HG02970 (cell line): ENCODE data around the gene STK35.
A peak's percentile ranks its signal among the peaks of the same experiment; 100 is the strongest.

Experiments
- ATAC-seq: cut with Tn5 transposase; IDR thresholded peaks from one replicate; pipeline ENCODE4 v1.9.1; 2021; ENCODE audit warnings: mild to moderate bottlenecking, moderate library complexity, moderate number of reproducible peaks; ENCODE audit not compliant: unreplicated experiment, low FRiP score

STK35 gene

DNA sequence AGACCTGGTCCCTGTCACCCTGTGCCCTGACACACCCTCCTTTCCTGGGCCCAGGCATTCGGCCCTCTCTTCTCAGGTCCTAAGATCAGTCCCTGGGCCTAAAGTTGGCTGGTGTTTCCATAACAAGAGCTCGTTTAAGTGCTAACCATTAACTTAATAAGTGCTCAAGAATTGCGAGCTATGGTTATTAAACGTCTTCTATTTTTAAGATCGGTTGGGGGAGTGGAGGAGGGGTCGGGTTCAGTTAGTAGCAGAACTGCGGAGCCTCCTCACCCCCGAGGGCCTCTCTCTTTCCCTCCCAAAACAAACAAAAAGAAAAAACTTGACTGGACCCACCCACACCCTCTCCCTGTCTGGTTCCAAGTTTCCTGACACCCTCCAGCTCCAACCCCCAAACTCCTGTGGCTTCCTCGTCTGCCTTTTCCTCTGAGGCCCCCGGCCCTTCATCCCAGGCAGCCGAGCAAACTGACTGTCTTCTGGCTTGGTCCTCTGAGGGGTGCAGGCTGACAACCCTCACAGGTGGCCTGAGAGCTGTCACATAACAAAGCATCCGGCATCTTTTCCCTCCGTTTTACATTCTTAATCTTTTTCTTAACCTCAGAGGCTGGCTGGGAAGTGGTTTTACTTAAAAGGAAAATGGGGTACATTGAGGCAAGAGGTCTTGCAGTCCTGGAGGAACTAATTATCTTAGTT lies 2.0 kb downstream of the STK35 start:
- ATAC-seq, result peak; percentile 1

DNA sequence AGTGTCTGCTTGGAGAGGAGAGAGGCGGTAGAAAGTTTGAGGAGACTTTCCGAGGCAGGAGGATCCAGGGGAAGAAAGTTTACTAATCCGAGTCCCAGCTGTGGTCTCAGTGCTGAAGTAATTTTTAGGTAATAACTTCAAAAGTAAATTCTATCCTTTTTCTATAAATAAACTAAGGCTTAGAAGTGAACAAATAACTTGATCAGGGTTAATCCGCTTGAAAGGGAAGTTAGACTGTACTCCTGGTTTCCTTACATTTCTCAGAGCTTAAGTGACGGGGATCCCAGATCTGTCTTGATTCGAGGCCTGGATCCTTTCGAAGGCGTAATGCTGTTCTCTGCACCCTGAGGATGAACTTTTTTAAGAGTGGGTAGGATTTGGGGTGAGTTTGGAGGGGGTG lies 2.6 kb downstream of the STK35 start:
- no peak for ATAC-seq

DNA sequence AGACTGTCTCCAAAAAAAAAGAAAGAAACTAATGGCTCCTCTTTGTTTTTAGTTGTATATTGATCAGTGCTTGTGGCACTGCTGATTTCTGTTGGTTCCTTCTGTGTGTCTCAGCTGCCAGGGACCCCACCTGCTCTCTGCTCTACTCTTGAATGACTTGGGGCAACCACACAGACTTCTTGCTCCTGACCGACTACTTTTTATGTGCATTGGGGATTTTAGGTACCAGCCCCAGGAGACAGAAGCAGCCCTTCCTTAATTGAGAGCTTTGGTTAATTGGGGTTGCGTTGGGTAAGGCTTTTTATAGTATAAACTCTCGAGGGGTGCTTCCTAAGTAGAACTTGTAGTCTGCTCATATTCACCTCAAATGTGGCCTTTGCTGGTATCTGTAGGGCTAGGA lies 6.9 kb downstream of the STK35 start:
- ATAC-seq, result no peak

DNA sequence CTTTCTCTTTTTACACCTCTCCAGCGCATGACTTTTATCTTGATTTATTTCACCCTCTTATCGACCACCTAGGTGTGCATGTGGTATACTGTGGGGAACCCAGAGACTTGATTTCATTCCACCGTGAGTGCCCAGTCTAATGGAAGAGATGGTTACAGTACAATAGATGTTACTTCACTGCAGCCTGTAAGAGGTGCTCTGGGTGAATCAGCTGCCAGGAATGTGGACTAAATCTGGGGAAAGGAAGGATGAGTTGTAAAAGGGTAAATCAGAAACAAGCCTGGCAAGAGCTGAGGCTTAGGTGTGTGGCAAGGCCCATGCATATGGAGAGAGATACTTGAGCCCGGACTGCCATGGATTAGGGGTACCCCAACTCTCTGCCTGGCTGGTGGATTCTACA lies 7.4 kb downstream of the STK35 start:
- no peak for ATAC-seq

DNA sequence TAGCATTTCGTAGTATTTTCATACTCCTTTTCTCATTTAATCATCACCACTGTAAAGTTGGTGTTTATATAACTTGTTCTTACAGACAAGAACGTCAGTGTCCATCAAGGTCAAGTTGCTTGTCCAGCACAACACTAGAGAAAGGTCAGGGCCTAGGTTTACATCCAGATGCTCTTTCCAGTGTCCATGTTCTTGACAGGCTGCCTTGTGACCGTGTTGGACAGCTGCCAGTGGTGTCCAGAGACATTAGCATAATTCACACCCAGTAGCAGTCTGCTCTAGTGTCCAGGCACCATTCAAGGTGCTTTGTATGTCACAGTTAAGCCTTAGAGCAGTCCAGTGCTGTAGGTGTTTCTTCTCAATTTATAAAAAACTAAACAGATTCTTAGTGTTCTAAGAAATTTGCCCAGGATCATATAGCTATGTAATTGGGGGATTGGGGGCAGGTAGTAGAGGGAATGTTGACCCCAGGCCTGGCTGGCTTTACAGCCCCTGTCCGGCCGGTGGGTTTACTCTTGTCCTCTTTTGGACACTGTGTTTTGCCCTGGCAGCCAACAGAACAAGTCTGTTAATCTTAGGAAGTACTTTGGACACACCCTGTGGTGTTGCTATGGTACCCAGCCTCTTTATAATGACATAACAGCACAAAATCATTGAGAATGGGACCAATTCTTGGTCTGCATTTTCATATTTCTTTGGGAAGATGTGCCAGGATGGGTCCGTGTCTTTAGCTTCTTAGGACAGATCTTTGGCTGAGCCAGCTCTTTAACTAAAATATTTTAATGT lies 8.0 kb downstream of the STK35 start:
- no peak for ATAC-seq

DNA sequence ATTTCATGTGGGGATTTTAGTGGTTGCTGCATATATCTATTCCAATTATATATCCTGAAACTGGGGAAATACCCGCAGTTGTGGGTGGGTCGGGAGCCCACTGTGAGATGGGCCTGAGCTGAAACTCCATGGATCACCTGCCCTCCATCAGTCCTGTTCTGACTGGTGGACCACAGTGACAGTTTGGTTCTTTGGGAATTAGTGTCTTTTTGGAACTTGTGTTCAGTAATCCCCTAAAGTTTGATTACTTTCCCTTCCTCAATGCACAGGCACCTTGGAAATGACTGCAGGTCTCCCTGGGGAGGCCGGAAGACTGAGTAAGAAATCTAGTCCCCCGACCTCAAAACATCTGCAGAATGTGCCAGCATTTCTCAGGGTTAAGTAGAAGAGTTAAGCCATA lies 11.3 kb downstream of the STK35 start:
- ATAC-seq, result no peak

DNA sequence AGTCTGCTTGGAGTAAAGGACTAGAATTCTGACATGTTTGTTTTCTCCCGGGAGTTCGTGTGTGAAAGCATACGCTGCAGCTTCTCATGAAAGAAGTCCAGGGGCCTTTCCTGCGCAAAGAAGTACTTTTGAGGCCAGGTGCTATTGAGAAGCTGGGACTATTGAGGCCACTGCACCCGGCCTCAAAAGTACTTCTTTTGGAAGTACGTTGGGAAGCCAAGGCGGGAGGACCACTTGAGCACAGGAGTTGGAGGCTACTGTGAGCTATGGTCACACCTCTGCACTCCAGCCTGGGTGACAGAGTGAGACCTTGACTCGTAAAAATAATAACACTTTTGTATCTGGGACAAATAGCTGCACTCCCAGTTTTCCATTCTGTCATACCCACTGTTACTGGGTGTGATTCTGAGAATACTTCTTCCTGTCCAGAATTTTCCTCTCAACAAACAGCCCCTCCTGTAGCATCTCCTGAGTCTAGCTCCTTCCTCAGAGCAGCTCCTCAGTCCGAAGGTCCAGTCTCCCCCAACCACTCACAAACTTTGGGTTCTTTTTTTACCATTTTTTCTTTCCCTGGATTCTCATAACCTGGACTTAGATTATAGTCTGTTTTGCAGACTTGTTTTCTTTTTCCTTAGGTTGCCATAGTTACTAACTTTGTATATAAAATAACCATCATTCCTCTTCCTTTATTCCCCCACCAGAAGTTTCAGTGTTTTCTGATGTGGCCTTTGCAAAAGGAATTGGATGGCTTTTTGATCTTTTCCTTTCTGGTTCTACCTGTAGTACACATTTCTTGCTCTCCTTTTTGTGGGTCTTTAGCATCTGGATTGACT lies 12.7 kb downstream of the STK35 start:
- no peak for ATAC-seq

DNA sequence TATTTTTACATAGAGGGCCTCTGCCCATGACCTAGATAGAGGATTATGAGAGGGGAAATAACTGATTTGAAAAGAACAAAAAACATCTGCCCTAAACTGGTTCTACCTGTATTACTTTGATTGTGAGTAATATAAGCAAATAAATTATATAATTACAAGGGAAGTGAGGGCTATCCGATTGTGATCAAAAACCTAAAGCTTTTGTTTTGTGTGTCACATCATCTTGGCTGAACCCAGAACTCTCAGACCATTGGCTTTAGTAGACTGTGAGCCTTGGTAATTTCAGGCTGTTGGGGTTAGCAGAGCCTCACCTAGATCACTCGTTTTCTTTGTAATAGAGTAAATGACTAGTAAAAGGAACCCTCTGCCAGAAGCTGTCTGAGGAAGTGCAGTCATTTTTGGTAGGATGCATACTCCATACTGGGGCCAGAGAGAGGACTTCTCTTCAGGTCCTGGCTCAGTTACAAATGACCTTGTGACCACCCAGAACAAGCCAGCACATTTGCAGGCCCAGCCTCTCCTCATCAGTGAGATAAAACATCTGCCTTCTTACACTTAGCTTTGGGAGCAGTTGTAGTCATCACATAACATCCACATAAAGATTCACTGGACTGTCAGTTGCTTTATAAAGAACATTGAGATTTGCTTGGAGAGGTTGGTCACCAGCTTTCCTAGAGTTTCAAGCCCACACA lies 13.5 kb downstream of the STK35 start:
- ATAC-seq, result no peak

DNA sequence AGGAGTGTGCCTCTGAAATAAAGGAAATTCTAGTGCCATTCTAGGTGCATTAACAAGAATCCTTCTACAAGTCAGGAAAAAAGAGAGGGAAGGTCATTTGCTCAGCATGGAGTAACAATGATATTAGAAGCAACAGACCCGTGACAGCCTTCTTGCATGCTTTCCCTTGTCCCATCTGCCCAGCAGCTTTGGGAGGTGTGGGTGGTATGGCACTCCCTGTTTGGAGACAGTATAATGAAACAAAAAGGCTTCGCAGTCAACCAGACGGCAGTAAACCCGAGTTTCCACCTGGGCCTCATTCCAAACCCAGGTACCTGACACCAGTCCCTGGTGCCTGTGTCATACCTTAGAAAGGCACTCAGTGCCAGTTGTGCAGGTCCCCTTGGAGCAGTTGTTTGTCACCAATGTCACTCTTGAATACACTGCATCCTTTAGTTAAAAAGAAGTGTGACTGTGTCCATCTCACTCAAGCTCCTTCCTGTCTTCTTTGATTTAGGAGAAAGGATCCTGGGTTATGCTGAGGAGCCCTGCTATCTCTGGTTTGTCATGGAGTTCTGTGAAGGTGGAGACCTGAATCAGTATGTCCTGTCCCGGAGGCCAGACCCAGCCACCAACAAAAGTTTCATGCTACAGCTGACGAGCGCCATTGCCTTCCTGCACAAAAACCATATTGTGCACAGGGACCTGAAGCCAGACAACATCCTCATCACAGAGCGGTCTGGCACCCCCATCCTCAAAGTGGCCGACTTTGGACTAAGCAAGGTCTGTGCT lies 14.7 kb downstream of the STK35 start:
- ATAC-seq, result no peak

DNA sequence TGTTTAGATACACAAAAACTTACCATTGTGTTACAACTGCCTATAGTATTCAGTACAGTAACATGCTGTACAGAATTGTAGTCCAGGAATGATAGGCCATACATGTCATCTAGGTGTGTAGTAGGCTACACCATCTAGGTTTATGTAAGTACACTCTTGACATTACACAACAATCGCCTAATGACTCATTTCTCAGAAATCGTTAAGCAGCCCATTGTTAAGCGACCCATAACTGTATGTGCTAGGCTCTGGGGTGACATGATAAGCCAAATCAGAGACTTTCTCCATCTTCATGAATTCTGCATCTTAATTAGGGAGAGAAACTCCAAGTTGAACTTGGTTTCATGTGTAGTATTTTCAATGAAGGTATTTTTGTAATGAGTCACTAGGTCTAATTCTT lies 17.2 kb downstream of the STK35 start:
- ATAC-seq, result no peak

DNA sequence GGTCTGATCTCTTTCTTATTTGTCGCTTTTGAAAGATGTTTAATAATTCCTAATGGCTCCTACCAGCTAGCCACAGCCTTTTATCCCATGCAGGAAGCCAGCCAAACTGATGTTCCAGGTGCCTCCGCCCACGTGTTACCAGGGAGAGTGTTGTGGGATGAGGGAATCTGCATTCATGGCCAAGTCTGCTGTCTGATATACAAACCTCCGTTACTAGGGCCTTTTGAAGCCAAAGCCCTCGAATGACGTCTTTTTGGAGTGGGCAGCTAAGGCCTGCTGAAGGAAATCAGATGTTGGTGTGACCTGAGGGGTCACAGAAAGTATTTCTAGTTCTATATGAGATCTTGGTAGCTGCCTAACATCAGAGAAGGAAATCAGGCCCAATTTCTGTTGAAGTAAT lies 21.3 kb downstream of the STK35 start:
- no peak for ATAC-seq

DNA sequence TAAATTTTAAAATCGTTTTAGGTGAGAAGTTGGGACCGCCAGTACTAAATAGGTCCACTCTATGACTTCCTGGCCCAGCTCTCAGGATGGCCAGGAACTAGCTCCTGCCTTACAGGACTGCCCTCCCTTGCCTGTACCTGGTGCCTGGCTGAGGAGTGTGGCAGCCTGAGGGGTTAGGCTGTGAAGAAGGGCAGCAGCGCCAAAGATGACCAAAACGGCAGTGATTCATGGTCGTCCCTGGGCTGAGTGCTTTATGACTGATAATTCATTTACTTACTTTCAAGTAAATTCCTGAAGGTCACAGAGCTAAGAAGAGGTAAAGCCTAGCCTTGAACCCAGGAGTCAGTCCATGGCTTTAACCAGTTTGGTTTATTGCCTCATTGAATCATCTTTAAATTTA lies 22.1 kb downstream of the STK35 start:
- ATAC-seq, result no peak

DNA sequence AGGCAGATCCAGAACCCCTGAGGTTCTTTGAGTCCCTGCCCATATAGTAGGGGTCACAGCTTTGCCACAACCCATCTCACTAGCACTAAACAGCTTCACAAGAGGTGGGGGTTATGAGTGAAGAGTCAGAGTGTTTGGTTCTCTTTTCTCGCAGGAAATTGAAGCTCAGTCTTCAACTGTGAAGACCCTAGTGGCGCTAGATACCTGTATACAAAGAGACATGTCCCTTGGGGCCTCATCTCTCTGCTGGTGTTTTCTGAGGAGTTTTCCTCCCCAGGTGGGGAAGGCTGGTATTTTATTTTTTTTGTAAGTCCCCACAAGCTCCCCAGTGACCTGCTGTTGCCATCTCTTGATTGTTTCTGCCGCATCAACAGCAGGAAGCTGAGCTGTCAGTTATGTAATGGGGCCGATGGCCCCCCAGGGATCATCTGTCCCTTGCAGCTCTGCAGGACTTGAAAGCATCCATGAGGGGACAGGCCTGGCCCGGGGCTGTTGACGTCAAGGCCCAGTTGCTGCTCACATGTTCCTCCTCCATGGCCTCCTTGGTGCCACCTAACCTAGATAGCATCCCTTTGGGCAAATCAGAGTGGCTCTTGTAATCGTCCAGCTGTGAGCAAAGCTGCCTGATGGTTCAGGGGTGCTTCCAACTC lies 23.1 kb downstream of the STK35 start:
- no peak for ATAC-seq

DNA sequence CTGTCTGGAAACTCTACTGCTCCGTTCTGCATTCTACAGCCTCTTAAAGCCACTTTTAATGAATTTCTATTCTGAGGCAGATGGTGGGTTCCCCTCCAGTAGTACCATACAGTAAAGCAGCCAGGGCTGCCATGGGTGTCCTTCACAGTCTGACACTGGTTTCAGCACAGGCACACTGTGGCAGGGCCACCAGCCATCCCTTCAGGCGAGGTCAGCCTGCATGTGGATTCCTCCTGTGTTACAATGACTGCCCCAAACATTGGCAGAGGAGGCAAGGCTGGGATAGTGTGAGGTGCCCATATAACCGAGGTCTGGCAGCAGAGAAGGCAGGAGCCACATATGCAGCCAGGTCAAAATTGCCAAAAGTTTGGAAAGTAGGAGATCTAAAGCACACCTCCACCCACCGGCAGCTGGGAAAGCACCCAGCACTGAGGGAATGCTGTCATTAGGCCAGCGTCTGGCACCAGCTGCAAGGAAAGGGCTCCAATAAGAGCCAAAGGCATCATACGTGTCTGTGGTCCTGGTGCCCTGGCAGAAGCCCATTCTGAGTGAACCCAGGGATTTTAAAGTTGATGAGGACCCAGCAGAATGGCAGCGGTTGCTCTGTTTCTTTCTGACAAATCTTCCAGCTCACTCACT lies 24.0 kb downstream of the STK35 start:
- no peak for ATAC-seq

DNA sequence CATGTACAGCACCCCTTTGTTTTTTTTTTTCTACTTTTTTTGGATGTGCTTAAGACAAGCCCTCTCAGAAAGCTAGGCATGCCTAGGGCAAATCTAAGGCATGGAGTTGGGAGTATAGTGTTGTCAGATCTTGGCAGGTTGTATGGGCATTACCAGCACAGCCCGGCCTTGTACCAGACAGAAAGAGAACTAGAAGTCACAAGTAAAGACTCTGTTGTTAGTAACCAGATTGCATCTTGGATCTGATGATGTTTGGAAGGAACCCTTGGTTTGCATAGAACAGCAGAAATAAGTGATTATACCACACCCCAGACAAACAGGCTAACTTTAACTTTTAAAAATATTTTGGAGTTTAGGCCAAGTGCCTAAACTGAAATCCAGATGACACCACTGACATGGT lies 25.6 kb downstream of the STK35 start:
- no peak for ATAC-seq

DNA sequence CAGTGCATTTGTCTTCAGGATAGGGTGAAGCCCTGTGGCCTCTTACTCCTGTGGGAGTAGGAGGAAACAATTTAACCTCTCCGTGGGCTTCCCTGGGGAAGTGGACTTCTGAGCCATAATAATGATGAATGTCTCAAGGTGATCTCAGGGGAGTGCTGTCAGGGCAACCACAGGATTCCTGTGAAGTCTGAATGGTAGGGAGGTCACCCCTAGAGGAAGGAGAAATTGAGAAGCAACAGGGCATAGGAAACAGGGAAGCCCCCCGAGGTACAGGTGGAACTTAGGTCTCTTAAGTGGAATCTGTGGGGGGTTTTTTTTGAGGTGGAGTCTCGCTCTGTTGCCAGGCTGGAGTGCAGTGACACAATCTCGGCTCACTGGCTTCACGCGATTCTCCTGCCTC lies 26.9 kb downstream of the STK35 start:
- ATAC-seq, result no peak

DNA sequence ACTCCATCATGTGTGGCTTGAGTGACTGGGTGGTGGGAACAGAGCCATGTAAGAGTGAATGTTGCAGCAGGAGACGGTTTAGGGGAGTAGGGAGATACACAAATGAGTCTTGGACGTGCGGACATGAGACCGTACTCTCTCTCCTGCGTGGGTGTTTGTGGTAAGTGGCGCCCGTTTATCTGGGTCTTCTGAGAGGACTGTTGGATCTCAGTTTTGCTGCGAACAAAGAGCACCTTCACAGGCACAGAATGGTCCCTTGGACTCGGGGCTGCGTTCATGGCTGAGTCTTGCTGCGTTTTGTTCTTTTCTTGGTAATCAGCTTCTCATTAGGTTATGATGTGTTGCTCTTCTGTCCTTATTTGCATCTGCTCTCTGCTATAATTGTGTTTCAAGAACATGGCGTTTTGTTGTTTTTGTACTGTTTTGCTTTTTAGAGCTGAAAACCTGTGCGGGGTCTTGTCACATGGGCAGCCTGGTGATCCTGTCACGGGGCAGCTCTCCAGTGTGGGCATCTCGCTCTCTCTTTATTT lies 28.5 kb downstream of the STK35 start:
- ATAC-seq, result no peak

DNA sequence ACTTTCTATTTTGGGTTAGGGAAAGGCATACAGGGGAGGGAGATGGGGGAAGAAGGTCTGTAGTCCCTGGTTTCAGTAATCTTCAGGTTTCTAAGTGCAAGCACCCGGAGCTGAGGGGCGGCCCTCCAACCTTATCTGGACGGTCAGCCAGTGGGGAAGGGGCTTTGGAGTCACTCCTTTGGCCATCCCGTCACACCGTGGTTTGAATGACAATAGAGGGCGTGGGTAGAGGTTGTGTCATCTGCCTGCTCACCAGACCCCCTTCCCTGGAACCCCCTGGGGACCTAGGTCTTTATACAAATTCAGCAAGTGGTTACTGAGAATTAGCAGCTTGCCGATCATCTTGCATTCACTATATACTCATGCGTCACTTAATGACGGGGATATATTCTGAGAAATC lies 29.1 kb downstream of the STK35 start:
- ATAC-seq, result no peak

DNA sequence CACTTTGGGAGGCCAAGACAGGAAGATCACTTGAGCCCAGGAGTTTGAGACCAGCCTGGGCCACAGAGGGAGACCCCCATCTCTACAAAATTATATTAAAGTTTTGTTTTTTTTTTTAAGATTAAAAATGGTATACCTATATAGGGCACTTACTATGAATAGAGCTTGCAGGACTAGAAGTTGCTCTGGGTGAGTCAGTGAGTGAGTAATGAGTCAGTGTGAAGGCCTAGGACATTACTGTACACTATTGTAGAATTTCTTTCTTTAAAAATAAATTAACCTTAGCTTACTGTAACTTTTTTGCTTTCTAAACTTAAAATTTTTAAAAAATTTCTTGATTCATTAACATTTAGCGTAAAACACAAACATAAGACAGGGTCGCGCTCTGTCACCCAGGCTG lies 29.7 kb downstream of the STK35 start:
- ATAC-seq, result no peak
